HG03280 (cell line): ENCODE data around the gene FARP1.

Experiments
- ATAC-seq: cut with Tn5 transposase; IDR thresholded peaks from one replicate; pipeline ENCODE4 v1.9.1; 2021; ENCODE audit warnings: mild to moderate bottlenecking, moderate library complexity; ENCODE audit not compliant: unreplicated experiment

FARP1 gene

DNA sequence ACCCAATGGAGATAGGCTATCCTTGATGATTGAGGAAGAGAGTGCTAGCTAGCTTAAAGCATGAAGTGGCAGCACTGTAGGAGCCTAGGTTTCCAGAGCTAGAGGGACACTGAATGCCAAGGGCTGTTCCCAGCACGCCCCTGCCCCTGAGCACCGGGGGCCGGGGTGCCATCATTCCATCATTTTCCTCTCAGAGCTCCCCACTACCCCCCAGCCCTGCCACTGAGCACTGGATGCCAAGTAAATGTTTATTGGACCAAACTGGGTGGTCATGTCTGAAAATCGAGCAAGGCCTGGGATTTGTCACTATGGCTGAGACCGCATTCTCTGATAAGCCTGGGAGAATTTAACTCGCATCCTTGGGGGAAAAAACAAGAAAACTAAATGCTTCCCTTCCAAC, 291.2 kb downstream of the FARP1 start:
- no peak for ATAC-seq

- ATAC-seq, result no peak
These were observed 292.5 kb downstream of the FARP1 start for GRCh38 chr13:98435376-98435775.

DNA sequence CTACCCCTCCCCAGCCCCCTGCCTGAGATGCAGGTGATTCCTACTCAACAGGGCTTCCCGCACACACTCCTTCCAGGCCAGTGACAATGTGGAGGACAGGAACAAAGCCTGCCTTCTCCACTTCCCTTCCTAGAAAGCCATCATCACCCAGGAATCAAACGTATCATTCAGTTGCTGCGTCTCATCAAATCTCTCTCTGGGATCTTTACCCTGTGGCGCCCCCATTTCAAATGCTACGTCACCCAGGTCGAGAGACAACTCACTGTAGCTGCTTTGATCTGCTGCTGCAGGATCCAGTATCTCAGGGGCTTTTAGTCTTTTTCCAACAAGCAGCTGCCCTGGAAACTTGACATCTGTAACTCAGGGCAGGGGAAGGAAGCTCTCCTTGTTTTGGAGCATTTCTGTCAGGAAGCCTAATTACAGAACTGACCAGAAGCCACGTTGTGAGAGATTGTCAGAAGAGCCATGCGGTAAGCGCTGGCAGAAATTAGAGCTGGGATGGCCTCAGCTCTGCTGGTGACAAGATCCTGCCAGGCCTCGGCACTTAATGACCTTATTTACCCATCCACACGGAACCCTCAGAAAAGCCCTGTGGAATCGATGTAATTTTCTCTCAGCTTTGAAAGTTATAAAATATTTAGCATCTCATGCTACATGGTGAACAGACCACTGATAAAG, 293.5 kb downstream of the FARP1 start:
- ATAC-seq, result no peak

- ATAC-seq, result no peak
These were observed 295.6 kb downstream of the FARP1 start for GRCh38 chr13:98438246-98439125.

DNA sequence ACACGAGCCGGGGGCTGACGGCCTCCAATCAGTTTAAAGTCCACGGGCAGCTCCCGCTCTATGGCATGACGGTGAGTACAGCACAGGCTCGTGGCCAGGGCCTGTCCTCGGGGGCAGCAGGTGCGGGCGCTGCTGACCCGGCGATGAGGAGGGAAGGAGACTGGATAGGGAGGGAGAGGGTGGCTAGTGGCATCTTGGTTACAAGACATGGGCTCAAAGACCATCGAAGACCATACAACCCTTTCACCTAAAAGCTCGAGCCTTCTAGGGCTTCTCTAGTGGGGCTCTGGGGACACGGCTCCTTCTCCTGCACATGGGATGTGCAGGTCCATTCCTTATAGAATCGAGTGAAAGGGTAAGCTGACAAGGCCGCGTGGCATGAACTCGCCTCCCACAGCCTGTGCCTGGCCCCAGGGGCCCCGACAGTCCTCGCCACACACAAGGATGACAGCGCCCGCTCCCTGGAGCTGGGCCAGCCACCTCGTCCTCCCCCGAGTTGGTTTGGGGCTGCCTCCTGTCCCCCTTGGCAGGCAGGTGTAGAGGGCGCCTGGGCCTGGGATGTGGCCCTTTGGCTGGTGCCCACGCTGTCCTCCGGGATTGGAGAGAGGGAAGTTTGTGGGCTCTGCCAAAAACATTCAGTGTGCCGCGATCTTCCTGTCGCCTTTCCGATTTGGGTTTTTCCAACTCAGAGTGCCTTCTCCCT, 296.4 kb downstream of the FARP1 start:
- no peak for ATAC-seq

DNA sequence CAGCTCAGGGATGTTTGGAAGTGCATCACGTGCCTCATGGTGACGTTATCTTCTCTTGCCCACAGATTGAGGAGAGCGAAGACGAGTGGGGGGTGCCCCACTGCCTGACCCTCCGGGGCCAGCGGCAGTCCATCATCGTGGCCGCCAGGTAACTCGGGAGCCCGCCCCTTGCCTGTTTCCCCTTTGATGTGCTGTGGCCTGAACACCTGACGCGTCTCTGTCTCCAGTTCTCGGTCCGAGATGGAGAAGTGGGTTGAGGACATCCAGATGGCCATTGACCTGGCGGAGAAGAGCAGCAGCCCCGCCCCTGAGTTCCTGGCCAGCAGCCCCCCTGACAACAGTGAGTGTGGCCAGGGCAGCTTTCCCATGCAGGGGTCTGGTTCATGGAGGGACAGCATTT, 297.0 kb downstream of the FARP1 start:
- no peak for ATAC-seq

- ATAC-seq, result no peak
These were observed 297.6 kb downstream of the FARP1 start for GRCh38 chr13:98440390-98441055.

GRCh38 chr13:98441056-98441676, 298.3 kb downstream of the FARP1 start:
- no peak for ATAC-seq

DNA sequence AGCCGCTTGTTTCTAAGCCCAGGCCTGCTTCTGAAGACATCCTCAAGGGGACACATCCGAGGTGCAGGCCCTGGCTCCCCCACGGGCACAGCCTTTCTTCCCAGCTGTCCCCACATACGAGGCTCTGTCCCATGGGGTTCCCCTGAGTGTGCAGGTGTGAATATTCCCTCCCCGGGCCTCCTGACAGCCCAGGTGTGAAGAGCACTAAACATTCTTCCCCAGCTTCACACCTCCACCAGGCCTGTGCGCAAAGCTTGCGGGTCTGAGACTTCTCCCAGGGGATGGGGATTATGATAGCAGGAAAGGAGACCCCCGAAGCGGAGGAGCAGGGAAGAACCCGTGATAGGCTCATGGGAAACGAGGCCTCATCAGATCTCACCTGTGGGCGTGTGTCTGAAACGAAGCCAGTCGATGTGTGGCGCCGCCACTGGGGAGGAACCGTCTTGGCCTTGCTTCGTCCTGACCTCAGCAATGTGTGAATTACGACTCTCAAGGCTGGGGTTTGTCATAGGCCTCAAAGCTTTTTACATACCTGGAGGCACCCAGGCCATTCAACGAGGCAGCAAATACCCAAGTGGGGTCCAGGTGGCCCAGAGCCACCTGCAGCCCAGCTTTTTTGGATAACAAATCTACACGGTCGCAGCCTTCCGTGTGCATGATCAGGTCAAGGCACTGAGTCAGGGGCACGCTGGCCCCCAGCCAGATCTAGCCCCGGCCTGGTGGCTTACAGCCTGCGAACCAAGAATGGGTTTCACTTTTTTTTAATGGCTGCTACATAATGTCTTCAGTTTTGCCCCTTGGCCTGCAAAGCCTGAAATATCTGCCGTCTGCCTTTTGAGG, 299.7 kb downstream of the FARP1 start:
- ATAC-seq, result no peak

GRCh38 chr13:98443329-98443728, 300.4 kb downstream of the FARP1 start:
- no peak for ATAC-seq

DNA sequence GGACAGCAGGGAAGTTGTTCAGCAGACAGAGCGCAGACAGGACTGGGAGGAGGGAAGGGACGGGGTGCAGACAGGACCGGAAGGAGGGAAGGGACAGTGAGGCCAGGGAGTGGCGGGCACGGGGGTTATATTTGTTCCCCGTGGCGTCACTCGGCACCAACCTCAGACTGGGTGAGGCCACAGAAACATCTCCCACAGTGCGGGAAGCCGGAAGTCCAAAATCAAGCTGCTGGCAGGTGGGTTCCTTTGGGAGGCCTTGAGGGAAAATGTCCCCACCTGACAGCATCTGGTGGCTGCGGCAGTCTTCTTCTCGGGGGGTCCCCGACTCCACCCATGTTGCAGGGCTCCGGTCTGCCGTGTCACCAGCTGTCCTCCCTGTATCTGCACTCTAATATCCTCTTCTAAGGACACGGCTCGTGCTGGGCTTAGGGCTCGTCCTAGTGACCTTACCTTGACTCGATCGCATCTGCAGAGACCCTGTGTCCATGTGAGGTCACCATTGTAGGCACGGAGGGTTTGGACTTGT, 301.0 kb downstream of the FARP1 start:
- no peak for ATAC-seq

DNA sequence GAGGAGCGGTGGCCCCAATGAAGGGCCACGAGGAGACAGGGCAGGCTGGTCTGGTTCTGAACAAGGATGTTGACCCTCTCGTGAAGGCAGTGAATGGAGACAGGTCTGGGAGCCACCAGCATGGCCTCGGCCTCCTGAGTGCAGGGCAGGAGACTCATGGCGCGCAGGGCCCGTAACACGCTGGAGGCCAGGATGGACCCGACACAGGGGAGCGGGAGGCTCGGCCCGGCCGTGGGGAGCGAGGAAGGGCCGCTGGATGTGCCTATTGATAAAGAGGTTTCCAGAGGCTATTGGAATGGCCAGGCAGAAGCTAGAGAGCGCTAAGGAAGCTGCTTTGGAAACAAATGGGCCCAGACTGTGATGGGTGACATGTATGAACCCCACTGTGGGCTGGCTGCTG, 301.5 kb downstream of the FARP1 start:
- ATAC-seq, result no peak

DNA sequence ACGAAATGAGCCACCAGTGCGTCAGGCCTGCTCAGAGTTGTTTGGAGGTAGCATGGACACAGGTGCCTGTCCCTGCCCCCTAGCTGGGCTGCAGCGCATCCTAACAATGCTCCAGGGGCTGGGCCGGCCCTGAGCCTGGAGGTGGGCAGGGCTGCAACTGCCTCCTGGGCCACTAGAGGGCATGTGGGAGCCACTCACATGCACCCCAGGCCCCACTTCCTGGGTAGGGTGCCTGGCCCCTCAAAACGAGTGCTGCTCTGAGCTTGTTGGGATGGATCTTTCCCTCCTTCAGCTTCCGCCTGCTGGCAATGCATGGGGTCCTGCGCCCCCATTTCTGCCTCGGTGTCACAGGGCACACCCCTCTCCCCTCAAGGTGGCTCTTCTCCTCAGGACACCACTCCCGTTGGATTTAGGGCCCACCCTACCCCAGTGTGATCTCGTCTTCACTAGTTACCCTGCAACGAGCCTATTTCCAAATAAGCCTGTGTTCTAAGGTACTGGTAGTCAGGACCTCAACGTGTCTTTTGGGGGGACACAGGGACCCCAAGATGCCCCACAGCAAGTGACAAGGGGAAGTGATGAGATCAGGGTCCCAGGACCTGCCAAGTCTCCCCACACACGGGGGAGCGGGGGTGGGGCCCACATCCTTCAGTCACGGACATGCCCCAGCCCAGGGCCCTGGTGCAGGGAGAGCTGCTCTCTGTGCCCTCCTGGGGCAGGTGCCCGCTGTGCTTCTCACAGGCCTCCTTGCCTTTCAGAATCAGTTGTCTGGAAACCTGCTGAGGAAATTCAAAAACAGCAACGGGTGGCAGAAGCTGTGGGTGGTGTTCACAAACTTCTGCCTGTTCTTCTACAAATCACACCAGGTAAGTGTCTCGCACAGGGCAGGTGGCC, 302.7 kb downstream of the FARP1 start:
- ATAC-seq, result peak; percentile 94

GRCh38 chr13:98446234-98446621, 303.3 kb downstream of the FARP1 start:
- ATAC-seq, result no peak

DNA sequence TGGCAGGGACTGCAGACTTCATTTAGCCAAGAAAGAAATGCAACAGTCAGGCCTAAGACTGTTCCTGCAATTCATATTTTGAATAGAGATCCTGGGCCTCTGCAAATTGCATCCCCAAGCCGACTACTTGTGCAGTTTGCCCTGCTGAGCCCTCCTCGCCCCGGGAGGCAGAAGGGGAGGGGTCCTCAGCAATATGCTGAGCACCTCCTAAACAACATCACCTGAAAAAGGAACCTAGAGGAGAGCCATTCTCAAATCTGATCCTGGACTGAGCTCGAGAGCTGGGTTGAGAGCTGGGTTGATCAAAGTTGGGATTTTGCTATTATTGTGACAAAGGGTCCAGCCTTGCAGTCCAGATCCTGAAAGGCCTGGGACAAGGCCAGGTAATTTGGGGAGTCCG, 304.2 kb downstream of the FARP1 start:
- no peak for ATAC-seq

DNA sequence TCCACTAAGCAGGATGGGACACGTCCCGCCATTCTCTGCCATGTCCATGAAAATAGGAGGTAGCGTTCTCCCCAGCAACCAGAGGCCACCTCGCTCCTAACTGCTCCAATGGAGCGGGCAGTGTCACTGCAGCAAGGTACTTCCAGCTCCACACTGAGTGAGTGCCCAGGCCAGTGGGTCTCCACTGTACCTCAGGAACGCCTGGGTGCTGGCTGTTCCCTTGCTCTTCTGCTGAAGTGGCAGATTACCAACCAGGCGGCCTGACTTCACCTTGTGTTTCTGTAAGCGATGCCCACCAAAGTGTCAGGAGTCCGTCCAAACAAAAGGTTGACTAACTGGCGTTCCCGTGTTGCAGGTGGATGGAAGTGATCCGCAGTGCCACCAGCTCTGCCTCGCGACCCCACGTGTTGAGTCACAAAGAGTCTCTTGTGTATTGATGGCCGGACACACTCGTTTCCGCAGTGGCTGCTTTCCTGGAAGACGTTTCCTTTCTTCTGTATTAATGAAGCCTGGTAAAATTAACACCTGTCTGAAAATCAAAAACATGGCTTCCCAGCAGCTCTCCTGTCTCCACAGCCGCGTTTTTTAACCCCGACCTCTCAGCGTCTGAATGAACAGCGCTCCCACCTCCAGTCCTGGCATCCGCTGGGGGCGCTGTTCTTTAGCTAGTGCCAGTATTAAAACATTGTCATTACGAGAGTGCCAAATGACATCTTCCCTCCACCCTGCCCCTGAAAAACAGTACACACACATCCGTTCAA, 305.2 kb downstream of the FARP1 start:
- ATAC-seq, result no peak

DNA sequence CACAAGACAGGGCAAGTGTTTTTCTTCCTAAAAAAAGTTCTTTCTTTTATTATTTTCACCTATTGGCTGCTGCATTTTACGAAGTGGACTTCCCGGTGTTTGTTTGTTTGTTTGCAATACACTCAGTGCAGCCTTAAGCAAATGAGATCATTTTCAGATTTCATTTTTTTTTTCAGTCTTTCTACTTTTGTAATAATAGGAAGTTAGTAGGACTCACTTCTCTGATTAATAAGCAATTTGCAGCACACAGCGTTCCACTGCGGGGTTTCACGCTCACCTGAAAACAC, 305.7 kb downstream of the FARP1 start:
- ATAC-seq, result no peak

DNA sequence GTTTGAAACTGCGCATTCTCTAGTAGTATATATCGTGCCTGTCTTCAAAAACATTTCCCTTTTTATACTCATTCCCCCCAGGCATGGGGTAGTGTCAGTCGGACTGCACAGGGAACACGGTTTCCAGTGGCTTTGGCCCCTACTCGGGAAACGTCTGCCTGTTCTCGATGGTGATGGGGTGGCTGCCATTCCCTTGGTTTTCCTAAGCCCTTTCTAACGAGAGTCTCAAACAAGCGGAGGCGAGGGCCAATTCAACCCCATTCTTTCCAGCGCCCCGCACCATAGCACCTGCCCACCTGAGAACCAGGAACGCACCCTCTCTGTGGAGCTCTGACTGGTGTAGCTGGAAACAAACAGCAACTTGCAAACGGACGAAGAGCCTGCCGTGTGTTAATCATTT, 306.4 kb downstream of the FARP1 start:
- no peak for ATAC-seq
